ENCODE results near the gene PLA2G4E. TPM values are rescaled to one million over a fixed set of nuclear protein-coding genes. Genes with fewer than 3 reads are reported as not detected.

The PLA2G4E gene
- total RNA-seq, 1 donor from 2014 or later = not detected

GRCh38 chr15:41949401-41950126 is 71.3 kb downstream of the PLA2G4E start:
- no peak overlapping the region for H3K4me3 Mint-ChIP-seq
- peaks cover 11% of the 10 kb centered on the region for H3K36me3 Mint-ChIP-seq (ENCODE audit: low read depth)
- no peaks in the 10 kb centered on the region for H3K9me3 Mint-ChIP-seq
- no peak overlapping the region for H3K27ac Mint-ChIP-seq
- peaks cover 4% of the 10 kb centered on the region for H3K4me1 Mint-ChIP-seq
- H3K27me3 Mint-ChIP-seq = no peaks in the 10 kb centered on the region
- intact Hi-C loops (cut with micrococcal nuclease) = no loop called here
- no peak for DNase-seq

DNA sequence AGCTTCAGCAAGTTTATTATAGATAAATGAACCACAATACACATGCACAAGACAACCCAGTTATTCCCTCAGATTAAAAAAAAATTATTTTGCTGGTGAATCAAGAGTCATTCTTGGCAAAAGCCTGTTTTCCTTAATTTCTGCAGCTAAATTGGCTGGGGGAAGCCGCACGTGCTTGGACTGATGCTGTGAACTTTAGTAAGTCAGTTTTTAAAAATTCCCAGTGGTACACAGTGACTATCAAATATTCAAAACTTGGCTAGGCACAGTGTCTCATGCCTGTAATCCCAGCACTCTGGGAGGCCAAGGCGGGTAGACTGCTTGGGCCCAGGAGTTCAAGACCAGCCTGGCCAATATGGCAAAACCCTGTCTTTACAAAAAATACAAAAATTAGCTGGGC is 72.4 kb downstream of the PLA2G4E start:
- intact Hi-C loops (cut with micrococcal nuclease) = no loop called here
- Mint-ChIP-seq H3K27me3 (no peaks in the 10 kb centered on the region), H3K4me1 (peaks cover 10% of the 10 kb centered on the region), H3K4me3 (no peak overlapping the region), H3K36me3 (ENCODE audit: low read depth) (peaks cover 8% of the 10 kb centered on the region), H3K27ac (no peak overlapping the region), H3K9me3 (no peaks in the 10 kb centered on the region)
- DNase-seq = no peak

GRCh38 chr15:41946970-41947369 is 73.9 kb downstream of the PLA2G4E start:
- H3K4me1 Mint-ChIP-seq = peaks cover 12% of the 10 kb centered on the region

GRCh38 chr15:41945731-41946130 is 75.1 kb downstream of the PLA2G4E start:
- H3K4me1 Mint-ChIP-seq = peaks cover 18% of the 10 kb centered on the region
- no peak overlapping the region for H3K4me3 Mint-ChIP-seq
- H3K36me3 Mint-ChIP-seq (ENCODE audit: low read depth) = peaks cover 15% of the 10 kb centered on the region
- intact Hi-C loops (cut with micrococcal nuclease) = no loop called here
- H3K27me3 Mint-ChIP-seq = no peaks in the 10 kb centered on the region
- no peak for DNase-seq
- no peak overlapping the region for H3K27ac Mint-ChIP-seq
- no peaks in the 10 kb centered on the region for H3K9me3 Mint-ChIP-seq

More at GRCh38 chr15:41946970-41947369, 73.9 kb downstream of the PLA2G4E start:
- intact Hi-C loops (cut with micrococcal nuclease) = no loop called here
- no peak for DNase-seq
- Mint-ChIP-seq H3K4me3 (no peak overlapping the region), H3K36me3 (ENCODE audit: low read depth) (peaks cover 11% of the 10 kb centered on the region), H3K9me3 (no peaks in the 10 kb centered on the region), H3K27me3 (no peaks in the 10 kb centered on the region), H3K27ac (no peak overlapping the region)

- Mint-ChIP-seq H3K27ac (no peak overlapping the region), H3K4me3 (no peak overlapping the region), H3K27me3 (no peaks in the 10 kb centered on the region), H3K4me1 (peaks cover 23% of the 10 kb centered on the region), H3K36me3 (ENCODE audit: low read depth) (peaks cover 20% of the 10 kb centered on the region), H3K9me3 (no peaks in the 10 kb centered on the region)
- intact Hi-C loops (cut with micrococcal nuclease) = no loop called here
- DNase-seq = no peak
Observed at GRCh38 chr15:41945221-41945620, 75.6 kb downstream of the PLA2G4E start.

- Mint-ChIP-seq H3K9me3 (no peaks in the 10 kb centered on the region), H3K27me3 (no peaks in the 10 kb centered on the region), H3K4me3 (no peak overlapping the region), H3K36me3 (ENCODE audit: low read depth) (peaks cover 22% of the 10 kb centered on the region), H3K27ac (no peak overlapping the region), H3K4me1 (peaks cover 26% of the 10 kb centered on the region)
- intact Hi-C loops (cut with micrococcal nuclease) = no loop called here
- no peak for DNase-seq
Observed at GRCh38 chr15:41944313-41944940, 76.4 kb downstream of the PLA2G4E start.

DNA sequence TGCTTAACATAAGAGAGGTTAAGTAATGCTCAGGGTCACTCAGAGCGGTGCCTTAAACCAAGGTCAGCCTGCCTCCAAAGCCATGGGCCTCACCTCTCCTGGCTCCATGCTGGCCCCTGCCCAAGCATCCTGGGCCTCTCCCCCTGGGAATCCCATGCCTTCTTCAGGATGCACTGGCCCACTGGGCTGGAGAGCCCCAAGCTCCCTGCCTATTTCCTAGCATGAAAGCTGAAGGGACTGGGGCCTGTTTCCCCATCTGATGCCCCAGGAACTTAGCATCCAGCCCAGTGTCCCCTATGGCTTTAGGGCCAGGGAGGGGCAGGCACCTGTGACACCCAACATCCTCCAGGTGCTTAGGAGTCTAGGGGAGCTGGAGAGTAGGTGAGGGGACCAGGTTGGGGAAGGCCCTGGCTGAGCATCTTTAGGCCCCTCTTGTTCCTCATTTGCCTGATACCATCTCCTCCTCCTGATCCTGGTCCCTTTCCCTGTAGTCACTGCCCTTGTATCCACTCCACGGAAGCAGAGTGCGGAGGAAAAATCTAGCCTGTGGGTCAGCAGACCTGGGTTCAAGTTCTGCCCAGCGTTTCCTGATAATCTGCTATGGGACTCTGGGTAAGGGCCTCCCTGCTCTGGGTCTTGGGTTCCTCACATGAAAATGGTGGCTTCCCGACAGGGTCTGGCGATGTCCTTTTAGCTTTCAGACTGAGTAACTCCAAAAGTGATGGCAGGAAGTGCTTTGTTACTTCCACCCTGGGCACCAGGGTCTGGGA is 77.1 kb downstream of the PLA2G4E start:
- intact Hi-C loops (cut with micrococcal nuclease) = no loop called here
- no peak for DNase-seq
- peaks cover 28% of the 10 kb centered on the region for H3K4me1 Mint-ChIP-seq
- H3K4me3 Mint-ChIP-seq = no peak overlapping the region
- no peak overlapping the region for H3K27ac Mint-ChIP-seq
- peaks cover 24% of the 10 kb centered on the region for H3K36me3 Mint-ChIP-seq (ENCODE audit: low read depth)
- no peaks in the 10 kb centered on the region for H3K27me3 Mint-ChIP-seq
- H3K9me3 Mint-ChIP-seq = no peaks in the 10 kb centered on the region

DNA sequence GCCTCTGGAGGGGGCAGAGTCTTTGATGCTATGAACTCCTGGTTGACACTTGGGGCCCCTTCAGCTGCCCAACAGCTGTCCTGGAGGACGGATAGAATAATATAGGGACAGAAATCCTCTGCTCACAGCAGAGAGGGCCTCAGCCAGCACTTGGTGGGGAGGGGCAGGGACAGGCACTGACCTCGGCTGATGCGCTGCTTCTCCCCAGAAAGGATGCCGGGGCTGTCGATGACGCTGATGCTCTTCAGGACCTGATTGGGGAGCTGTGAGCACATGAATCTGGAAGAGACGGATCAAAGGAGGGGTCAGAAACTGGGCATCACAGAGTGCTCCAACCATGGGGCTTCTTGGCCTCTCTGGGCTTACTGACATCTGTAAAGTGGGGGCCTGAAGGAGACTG is 78.0 kb downstream of the PLA2G4E start:
- Mint-ChIP-seq H3K4me1 (peaks cover 34% of the 10 kb centered on the region), H3K9me3 (no peaks in the 10 kb centered on the region), H3K4me3 (no peak overlapping the region), H3K27me3 (no peaks in the 10 kb centered on the region), H3K36me3 (ENCODE audit: low read depth) (peaks cover 25% of the 10 kb centered on the region), H3K27ac (peak overlapping the region; percentile 38)
- intact Hi-C loops (cut with micrococcal nuclease) = no loop called here
- no peak for DNase-seq

DNA sequence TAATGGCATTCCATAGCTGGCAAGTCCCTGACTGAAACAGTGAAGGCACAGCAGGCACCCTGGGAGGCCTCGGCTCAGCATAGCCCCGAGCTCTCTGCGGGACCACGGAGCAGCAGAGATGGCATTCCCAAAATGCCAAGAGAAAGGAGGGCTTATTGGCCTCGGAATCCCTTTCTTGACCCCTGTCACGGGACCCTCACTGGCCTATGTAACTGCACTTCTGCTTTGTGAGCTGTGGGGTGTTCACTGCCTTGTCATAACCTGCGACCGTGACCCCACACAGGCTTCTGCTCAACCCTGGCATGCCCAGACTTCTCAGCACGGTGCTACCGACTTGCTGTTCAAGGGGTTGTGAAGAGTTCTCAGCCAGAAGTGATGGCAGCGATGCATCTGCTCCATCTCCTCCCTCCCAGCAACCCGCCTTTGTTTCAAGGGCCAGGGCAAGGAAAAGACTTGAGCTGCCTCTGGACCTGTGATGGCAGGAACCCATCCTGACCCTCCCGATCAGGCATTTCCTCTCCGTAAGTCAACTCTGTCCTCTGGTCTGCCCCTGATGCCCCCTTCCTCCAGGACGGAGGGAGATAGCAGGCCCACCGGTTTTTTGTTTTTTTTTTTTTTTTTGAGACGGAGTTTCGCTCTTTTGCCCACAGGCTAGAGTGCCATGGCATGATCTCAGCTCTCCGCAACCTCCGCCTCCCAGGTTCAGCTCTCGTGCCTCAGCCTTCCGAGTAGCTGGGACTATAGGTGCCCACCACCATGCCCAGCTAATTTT is 79.0 kb downstream of the PLA2G4E start:
- H3K27me3 Mint-ChIP-seq = no peaks in the 10 kb centered on the region
- no peaks in the 10 kb centered on the region for H3K9me3 Mint-ChIP-seq
- H3K36me3 Mint-ChIP-seq (ENCODE audit: low read depth) = peaks cover 25% of the 10 kb centered on the region
- H3K4me1 Mint-ChIP-seq = peaks cover 43% of the 10 kb centered on the region
- H3K27ac Mint-ChIP-seq = peak overlapping the region; percentile 38
- DNase-seq = no peak
- H3K4me3 Mint-ChIP-seq = no peak overlapping the region
- intact Hi-C loops (cut with micrococcal nuclease) = no loop called here

DNA sequence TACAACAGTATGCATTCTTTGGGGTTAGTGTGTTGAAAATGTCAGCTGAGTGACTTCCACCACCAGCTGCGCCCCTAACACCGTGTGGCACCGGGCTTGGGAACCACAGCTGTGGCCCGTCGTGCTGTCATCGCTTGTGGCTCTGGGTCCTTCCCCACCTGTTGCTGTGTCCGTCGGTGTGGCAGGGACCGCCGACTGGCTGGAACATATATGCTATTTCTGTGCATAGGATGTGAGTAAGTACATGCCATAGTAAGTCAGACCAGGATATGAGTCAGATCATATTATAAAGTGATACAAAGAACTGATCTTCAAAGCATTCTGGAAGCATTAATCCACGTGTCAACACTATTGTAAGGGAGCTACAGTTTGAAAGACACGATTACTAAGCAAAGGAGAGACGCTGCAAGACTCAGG is 80.4 kb downstream of the PLA2G4E start:
- DNase-seq = peak; percentile 83
- intact Hi-C loops (cut with micrococcal nuclease) = loop anchor here (1.0 kb wide), 2 partner anchors 17 to 31 kb away; no protein-coding TSS in a partner anchor
- H3K27me3 Mint-ChIP-seq = no peaks in the 10 kb centered on the region
- H3K36me3 Mint-ChIP-seq (ENCODE audit: low read depth) = peaks cover 32% of the 10 kb centered on the region
- H3K27ac Mint-ChIP-seq = peak overlapping the region; percentile 84
- H3K9me3 Mint-ChIP-seq = peaks cover 4% of the 10 kb centered on the region
- peaks cover 56% of the 10 kb centered on the region for H3K4me1 Mint-ChIP-seq
- H3K4me3 Mint-ChIP-seq = peak overlapping the region; percentile 29

DNA sequence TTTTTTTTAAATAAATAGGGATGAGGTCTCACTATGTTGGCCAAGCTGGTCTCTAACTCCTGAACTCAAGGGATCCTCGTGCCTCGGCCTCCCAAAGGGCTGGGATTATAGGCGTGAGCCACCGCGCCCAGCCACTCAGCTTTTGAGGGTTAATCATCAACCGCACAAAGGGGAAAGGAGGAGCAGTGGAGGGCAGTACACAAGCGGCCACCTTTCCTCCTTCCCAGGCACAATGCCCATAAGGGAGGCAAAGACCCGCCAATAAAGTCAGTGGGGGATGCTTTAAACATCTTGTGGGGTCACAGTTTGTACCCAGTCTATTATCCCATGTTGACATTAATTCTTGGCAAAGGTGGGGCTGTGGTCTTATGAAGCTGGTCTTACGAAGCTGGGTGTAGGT is 80.9 kb downstream of the PLA2G4E start:
- peaks cover 61% of the 10 kb centered on the region for H3K4me1 Mint-ChIP-seq
- no peak for DNase-seq
- peaks cover 32% of the 10 kb centered on the region for H3K36me3 Mint-ChIP-seq (ENCODE audit: low read depth)
- peaks cover 4% of the 10 kb centered on the region for H3K9me3 Mint-ChIP-seq
- no peak overlapping the region for H3K4me3 Mint-ChIP-seq
- intact Hi-C loops (cut with micrococcal nuclease) = loop anchor here (1.0 to 5.0 kb wide), 4 partner anchors 17 to 1807 kb away; partner anchors contain the start of genes ITPKA and PDIA3
- H3K27ac Mint-ChIP-seq = peak overlapping the region; percentile 84
- H3K27me3 Mint-ChIP-seq = no peaks in the 10 kb centered on the region

DNA sequence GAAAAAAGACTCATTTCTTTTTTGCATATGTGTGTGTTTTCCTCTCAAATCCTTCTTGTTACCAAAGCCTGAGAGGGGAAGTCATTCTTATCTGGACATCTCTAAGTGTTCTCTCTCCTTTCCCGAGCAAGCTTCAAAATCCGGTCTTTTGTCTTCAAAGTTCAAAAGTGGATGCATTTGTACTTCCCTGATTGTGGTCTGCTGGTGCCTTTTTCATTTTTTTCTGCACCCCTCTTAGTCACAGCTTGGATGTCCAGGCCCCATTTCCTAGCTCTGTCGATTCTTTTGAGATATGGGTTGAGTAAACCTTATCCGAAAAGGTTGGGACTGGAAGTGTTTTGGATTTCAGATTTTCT is 83.3 kb downstream of the PLA2G4E start:
- DNase-seq = no peak
- peak overlapping the region; percentile 75 for H3K4me3 Mint-ChIP-seq
- peaks cover 4% of the 10 kb centered on the region for H3K9me3 Mint-ChIP-seq
- no peaks in the 10 kb centered on the region for H3K27me3 Mint-ChIP-seq
- intact Hi-C loops (cut with micrococcal nuclease) = loop anchor here (5.0 kb wide), 2 partner anchors 445 to 1810 kb away; partner anchors contain the start of genes ITPKA and PDIA3
- H3K36me3 Mint-ChIP-seq (ENCODE audit: low read depth) = peaks cover 30% of the 10 kb centered on the region
- H3K4me1 Mint-ChIP-seq = peaks cover 70% of the 10 kb centered on the region
- H3K27ac Mint-ChIP-seq = peak overlapping the region; percentile 100

Data from activated CD4-positive, alpha-beta T cell treated with anti-CD3 and anti-CD28 coated beads, Interleukin-2, amount 10 ng/mL, durations not matched to agents 24 days and 14 days (primary cell).